ENCODE results near the gene MAMDC2. TPM values are rescaled to one million over a fixed set of nuclear protein-coding genes. Genes with fewer than 3 reads are reported as not detected.

The MAMDC2 gene
- total and polyA plus RNA-seq, 2 of the 8 experiments (the other 6 are each of a cell fraction or from before 2014, with no cell fraction given) = 6.1 to 15.4 TPM

DNA sequence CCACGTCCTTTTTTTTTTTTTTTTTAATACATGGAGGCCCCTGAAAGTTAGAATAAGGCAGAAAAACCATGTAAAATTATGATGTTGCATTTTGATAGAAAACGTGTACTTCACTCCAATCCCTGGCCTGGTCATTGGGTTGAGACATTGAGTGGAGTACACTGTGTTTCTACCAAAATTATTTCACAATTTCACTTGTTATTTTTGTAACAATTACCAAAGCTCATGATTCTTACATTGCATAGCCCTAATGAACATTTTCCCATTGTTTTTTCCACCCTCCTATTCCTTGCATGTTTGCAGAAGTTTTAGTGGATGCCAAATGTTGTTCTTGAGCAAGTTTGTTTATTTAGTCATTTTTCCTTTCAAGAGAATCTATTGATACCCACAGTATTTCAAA, 21.9 kb downstream of the MAMDC2 start:
- H2BK20ac ChIP-seq (ENCODE audit: low read length) = no peak overlapping the region
- no peaks in the 10 kb centered on the region for H3K27me3 ChIP-seq (replicated peaks in 1 of 4; ENCODE audit: control insufficient read depth in 3 of 4, extremely low read depth in 1 of 4, insufficient read depth in 3 of 4, low read length in 3 of 4)

More for the DNA sequence above, 21.9 kb downstream of the MAMDC2 start:
- no peak overlapping the region for H3K23ac ChIP-seq (ENCODE audit: insufficient read length)
- H3K56ac ChIP-seq (replicated peaks; ENCODE audit: insufficient read length, low read depth, low read length) = no peak overlapping the region
- no peak overlapping the region for H3K9ac ChIP-seq (replicated peaks in 1 of 4; ENCODE audit: extremely low read depth in 1 of 4, low read depth in 3 of 4, low read length in 3 of 4)
- no peaks in the 10 kb centered on the region for H3K23me2 ChIP-seq (ENCODE audit: low read depth, low read length)
- H4K20me1 ChIP-seq (replicated peaks in 1 of 2; ENCODE audit: control insufficient read depth in 1 of 2, insufficient read depth in 2 of 2, low read length in 2 of 2) = no peaks in the 10 kb centered on the region
- POLR2A ChIA-PET (ENCODE audit: partially characterized antibody) = interaction anchor here (1.2 kb wide), 1 partner anchor 21 kb away, joined by 3 read pairs; the partner anchor contains the start of gene MAMDC2
- H3K36me3 ChIP-seq (ENCODE audit: control insufficient read depth in 2 of 4, insufficient read depth in 4 of 4, low read length in 3 of 4) = no peaks in the 10 kb centered on the region; a peak in 1 of 8 replicates
- H3K79me1 ChIP-seq (ENCODE audit: low read depth, low read length) = no peaks in the 10 kb centered on the region
- H3K79me2 ChIP-seq (ENCODE audit: control insufficient read depth in 1 of 2, insufficient read depth in 2 of 2, low read length in 2 of 2) = no peaks in the 10 kb centered on the region
- no peak overlapping the region for H4K8ac ChIP-seq (ENCODE audit: extremely low read depth, insufficient read depth, low read length)
- no peak overlapping the region for H4K91ac ChIP-seq (replicated peaks; ENCODE audit: insufficient read length, low read length)
- H3K4me3 ChIP-seq (ENCODE audit: extremely low read depth in 1 of 4, insufficient read depth in 2 of 4, low read depth in 3 of 4, low read length in 4 of 4) = no peak overlapping the region
- H3K14ac ChIP-seq (ENCODE audit: insufficient read length) = no peak overlapping the region
- H3K4ac ChIP-seq (replicated peaks; ENCODE audit: insufficient read length, low read depth, low read length) = no peak overlapping the region
- H2BK12ac ChIP-seq (ENCODE audit: low read depth, low read length) = no peak overlapping the region
- H3K4me1 ChIP-seq (replicated peaks in 1 of 4; ENCODE audit: control insufficient read depth in 3 of 4, insufficient read depth in 4 of 4, low read length in 3 of 4) = peaks cover 0 to 7% (median 3%) of the 10 kb centered on the region in 4 experiments; a peak in 3 of 7 replicates
- no peak overlapping the region for H2BK120ac ChIP-seq (replicated peaks; ENCODE audit: low read depth, low read length)
- H3K18ac ChIP-seq (ENCODE audit: extremely low read depth, low read length) = no peak overlapping the region
- WGBS, 2 experiments (ENCODE audit: extremely low coverage in 1 of 2, insufficient coverage in 1 of 2, insufficient read length in 1 of 2, insufficient replicate concordance in 2 of 2, low coverage in 1 of 2, low lambda C conversion rate in 2 of 2, missing lambda C conversion rate in 1 of 2) = 61% methylated on average over 2 of the region's 2 CpGs; no CpG with 5 or more reads in 1 of the 2 experiments
- no peak overlapping the region for H3K4me2 ChIP-seq (ENCODE audit: insufficient read depth in 1 of 2, low read depth in 2 of 2, low read length in 2 of 2)
- H3K27ac ChIP-seq (ENCODE audit: low read depth, low read length) = no peak overlapping the region
- FAIRE-seq (no peak), DNase-seq (ENCODE audit: low read depth in 1 of 2, low spot score in 2 of 2) (no peak)
- H3K9me3 ChIP-seq (ENCODE audit: insufficient read depth in 2 of 2, low read depth in 1 of 2, low read length in 1 of 2) = no peaks in the 10 kb centered on the region
- no peak overlapping the region for H4K5ac ChIP-seq (ENCODE audit: insufficient read length, low read depth, low read length)
- no peak overlapping the region for H2BK15ac ChIP-seq (ENCODE audit: low read length)
- no peak overlapping the region for H2AK5ac ChIP-seq (ENCODE audit: low read depth, low read length)
- CTCF ChIA-PET (ENCODE audit: partially characterized antibody) = interaction anchor here (3.0 kb wide), 1 partner anchor 47 kb away, joined by 15 read pairs; no protein-coding TSS in a partner anchor
- H2AFZ ChIP-seq (ENCODE audit: low read length) = no peak overlapping the region
- no peak overlapping the region for H2BK5ac ChIP-seq (ENCODE audit: low read depth, low read length)
- TF ChIP-seq TAF1 (IDR thresholded peaks at IDR 0.05; ENCODE audit: low read depth, low read length) = no peak
- no peak for TF ChIP-seq SIRT6 (IDR thresholded peaks at IDR 0.05; ENCODE audit: low read length)
- TF ChIP-seq, protein P1, sequence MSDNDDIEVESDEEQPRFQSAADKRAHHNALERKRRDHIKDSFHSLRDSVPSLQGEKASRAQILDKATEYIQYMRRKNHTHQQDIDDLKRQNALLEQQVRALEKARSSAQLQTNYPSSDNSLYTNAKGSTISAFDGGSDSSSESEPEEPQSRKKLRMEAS (IDR thresholded peaks at IDR 0.05) = no peak
- TF ChIP-seq, protein P2, sequence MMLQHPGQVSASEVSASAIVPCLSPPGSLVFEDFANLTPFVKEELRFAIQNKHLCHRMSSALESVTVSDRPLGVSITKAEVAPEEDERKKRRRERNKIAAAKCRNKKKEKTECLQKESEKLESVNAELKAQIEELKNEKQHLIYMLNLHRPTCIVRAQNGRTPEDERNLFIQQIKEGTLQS (IDR thresholded peaks at IDR 0.05; ENCODE audit: insufficient read depth, low read depth, low read length) = no peak
- no peak for TF ChIP-seq SP4 (IDR thresholded peaks at IDR 0.05; ENCODE audit: low read length)
- no peak for TF ChIP-seq SIN3A (conservative IDR thresholded peaks at IDR 0.05 in 1 of 2, IDR thresholded peaks at IDR 0.05 in 1 of 2; ENCODE audit: low read depth in 1 of 2, low read length in 2 of 2)
- no peak for TF ChIP-seq CBX8 (IDR thresholded peaks at IDR 0.05; ENCODE audit: borderline replicate concordance, low read depth, low read length)

All from H1 (cell line).